A673 (cell line): ENCODE measurements around the gene KRTAP3-2. TPM values are rescaled to one million over a fixed set of nuclear protein-coding genes. Genes with fewer than 3 reads are reported as not detected.

Source experiments
- BruUV-seq: library from RNA; stranded (reverse); fragments of 400-500 nt; replicated peaks from 2 replicates; lab custom pipeline; 2021; lab: Mats Ljungman, UMichigan
- CTCF ChIA-PET: fragments of 300-600 bp; sonication (Branson Sonifier 250); formaldehyde crosslinking; loops from one replicate; lab custom pipeline; 2022; ENCODE audit warnings: antibody characterized with exemption; lab: Charles Lee
- POLR2A ChIA-PET: fragments of 300-600 bp; sonication (Branson Sonifier 250); formaldehyde crosslinking; loops from one replicate; lab custom pipeline; 2022; ENCODE audit warnings: antibody characterized with exemption; ENCODE audit not compliant: low non-redundant PET; lab: Charles Lee
- DNase-seq: peaks from one replicate; pipeline ENCODE4 v3.0.0-alpha.2; 2015; ENCODE audit warnings: low spot score
- H3K27ac ChIP-seq: fragments of 200-600 bp; sonication (generic); 2 replicates; pipeline ENCODE4 v1.5.1; 2016; ENCODE audit warnings: mixed run types, low read depth, mild to moderate bottlenecking, mixed read lengths, antibody characterized with exemption, low read length; ENCODE audit not compliant: poor library complexity, severe bottlenecking
- H3K27me3 ChIP-seq: fragments of 200-600 bp; sonication (generic); replicated peaks from 2 replicates; pipeline ENCODE4 v1.6.1; 2017; ENCODE audit warnings: mixed run types, low read depth, mild to moderate bottlenecking, mixed read lengths, antibody characterized with exemption, low read length; ENCODE audit not compliant: insufficient read depth, poor library complexity
- H3K36me3 ChIP-seq: fragments of 200-600 bp; sonication (generic); 2 replicates; pipeline ENCODE4 v1.6.1; 2016; ENCODE audit warnings: mixed run types, mild to moderate bottlenecking, mixed read lengths, antibody characterized with exemption, low read length; ENCODE audit not compliant: insufficient read depth, poor library complexity, severe bottlenecking
- H3K4me1 ChIP-seq: fragments of 200-600 bp; sonication (generic); 2 replicates; pipeline ENCODE4 v1.6.1; 2017; ENCODE audit warnings: mixed run types, mild to moderate bottlenecking, mixed read lengths, antibody characterized with exemption, low read length; ENCODE audit not compliant: insufficient read depth, poor library complexity, severe bottlenecking
- H3K4me3 ChIP-seq: fragments of 200-600 bp; sonication (generic); 2 replicates; pipeline ENCODE4 v1.5.1; 2016; ENCODE audit warnings: low read depth, mixed run types, mild to moderate bottlenecking, mixed read lengths, low read length; ENCODE audit not compliant: poor library complexity, severe bottlenecking
- H3K9me3 ChIP-seq: fragments of 200-600 bp; sonication (generic); 2 replicates; pipeline ENCODE4 v1.6.1; 2016; ENCODE audit warnings: mixed run types, low read depth, mild to moderate bottlenecking, mixed read lengths, antibody characterized with exemption, low read length; ENCODE audit not compliant: poor library complexity, severe bottlenecking
- CTCF ChIP-seq: fragments of 300-800, 200-600 bp; sonication (generic); conservative IDR thresholded peaks from 2 replicates; pipeline ENCODE4 v1.5.1; 2017; ENCODE audit warnings: low read depth, mild to moderate bottlenecking, antibody characterized with exemption, low read length, moderate library complexity, mixed read lengths
- EZH2 ChIP-seq: fragments of 200-600 bp; sonication (generic); IDR thresholded peaks from 2 replicates; pipeline ENCODE4 v1.6.1; 2017; ENCODE audit warnings: borderline replicate concordance, low read depth, mild to moderate bottlenecking, mixed read lengths, antibody characterized with exemption, low read length; ENCODE audit not compliant: poor library complexity, severe bottlenecking
- intact Hi-C: fragments of 100-400 bp; cut with micrococcal nuclease; formaldehyde crosslinking; loops from one replicate; pipeline ENCODE4 v1.10.0; 2022; ENCODE audit not compliant: unreplicated experiment
- total RNA-seq: library from RNA; stranded (reverse); gene quantifications from 2 replicates; pipeline ENCODE4 v1.2.3, GENCODE V29; 2021

The KRTAP3-2 gene
- total RNA-seq, 1 experiment from 2014 or later: not detected

GRCh38 chr17:40995116-40995515, 4.6 kb downstream of the KRTAP3-2 start:
- BruUV-seq: no TSS peak

GRCh38 chr17:40993839-40994238, 5.9 kb downstream of the KRTAP3-2 start, which contains the start of gene KRTAP3-3:
Gene KRTAP3-3, minus strand, starts transcription at chr17:40994164. Its CDS starts 67 bp downstream, at chr17:40994097.
- TF ChIP-seq EZH2: no peak
- no peak for TF ChIP-seq CTCF
- Histone ChIP-seq H3K27ac (no peak within 1 kb of the TSS), H3K27me3 (no peaks in the 10 kb centered on the region), H3K4me3 (no peak within 1 kb of the TSS), H3K36me3 (no peaks in the 10 kb centered on the region), H3K4me1 (no peaks in the 10 kb centered on the region), H3K9me3 (no peaks in the 10 kb centered on the region)
- intact Hi-C loops: no loop called here
- ChIA-PET CTCF (no interaction called here), POLR2A (no interaction called here)
- BruUV-seq: no TSS peak
- DNase-seq: no peak

More at GRCh38 chr17:40995116-40995515, 4.6 kb downstream of the KRTAP3-2 start:
- no peaks in the 10 kb centered on the region for H3K9me3 ChIP-seq
- no peaks in the 10 kb centered on the region for H3K27me3 ChIP-seq
- DNase-seq: no peak
- no peak overlapping the region for H3K4me3 ChIP-seq
- ChIA-PET POLR2A (no interaction called here), CTCF (no interaction called here)
- intact Hi-C loops: no loop called here
- no peaks in the 10 kb centered on the region for H3K4me1 ChIP-seq
- no peaks in the 10 kb centered on the region for H3K36me3 ChIP-seq
- H3K27ac ChIP-seq: no peak overlapping the region
- TF ChIP-seq CTCF: no peak
- no peak for TF ChIP-seq EZH2

GRCh38 chr17:40993084-40993483, 6.6 kb downstream of the KRTAP3-2 start:
- POLR2A ChIA-PET: no interaction called here
- no peaks in the 10 kb centered on the region for H3K27me3 ChIP-seq
- H3K9me3 ChIP-seq: no peaks in the 10 kb centered on the region
- no peaks in the 10 kb centered on the region for H3K4me1 ChIP-seq
- H3K36me3 ChIP-seq: no peaks in the 10 kb centered on the region
- TF ChIP-seq EZH2: no peak
- no peak for TF ChIP-seq CTCF
- no peak overlapping the region for H3K4me3 ChIP-seq
- intact Hi-C loops: no loop called here
- H3K27ac ChIP-seq: no peak overlapping the region
- CTCF ChIA-PET: no interaction called here
- no TSS peak for BruUV-seq
- no peak for DNase-seq
